Left cardiac atrium (tissue), 4 donors: ENCODE results near the gene ACTL8. TPM values are rescaled to one million over a fixed set of nuclear protein-coding genes. Genes with fewer than 3 reads are reported as not detected.

Experiments
- ATAC-seq, 2 donors: fragments of 200-7000 bp; cut with Tn5 transposase; one replicate each; pipeline ENCODE4 v1.9.1; 2020; ENCODE audit warnings: mild to moderate bottlenecking in 2 of 2, moderate library complexity in 2 of 2
- DNase-seq: peaks from one replicate; pipeline ENCODE4 v3.0.0-alpha.2; 2020
- intact Hi-C, 2 donors: fragments of 100-400 bp; cut with DNase I; formaldehyde crosslinking; loops; one replicate each; pipeline versions ENCODE4 v1.14.1 to v1.15.1; 2022 to 2023
- long read RNA-seq: library from polyadenylated mRNA; unstranded; transcript quantifications from one replicate; pipeline ENCODE4 v2.0.0, GENCODE V29; 2021
- total RNA-seq, 2 donors: library from RNA; stranded (reverse); fragmentation: NEBNext Ultra II Directional; extraction: Animal tissue kit (Norgen Biotek cat#: 25700); gene quantifications; one replicate each; pipeline ENCODE4 v1.2.1, GENCODE V29; 2021
- donor health status: DM: no; HTN: yes; CAD: no.
- donor health status: DM: no; HTN: yes; CAD: no; lungs with severe emphysema.
- donor health status: DM: yes; HTN: yes; CAD: no.
- donor health status: Dilated cardiomyopathy.

ACTL8 gene
- not detected for total RNA-seq
- long read RNA-seq, result 0 reads

DNA sequence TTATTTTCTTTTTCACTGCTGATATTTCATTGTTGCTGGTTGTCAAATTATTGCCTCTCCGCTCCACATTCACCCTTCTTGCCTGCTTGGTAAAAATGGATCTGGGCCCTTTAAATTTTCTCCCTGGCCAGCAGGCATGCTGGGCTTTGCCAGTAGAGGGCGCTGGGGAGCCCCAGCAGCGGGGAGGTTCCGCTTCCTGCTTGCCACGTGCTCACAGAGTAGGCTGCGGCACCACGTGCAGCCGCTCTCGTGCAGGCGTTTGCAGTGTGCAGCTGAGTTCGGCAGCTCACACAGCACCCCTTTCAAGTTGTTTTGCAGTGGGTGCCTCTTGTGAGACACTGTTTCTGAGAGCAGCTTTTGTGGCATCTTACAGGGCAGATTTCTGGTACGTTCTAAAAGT, at the start of gene ACTL8:
Gene ACTL8 (plus strand): TSS at position 214 of the 400 bp plus-strand sequence. CDS start 67,676 bp downstream, outside the sequence.
- ATAC-seq (no peak), DNase-seq (no peak)
- intact Hi-C loops, result no loop called here

- intact Hi-C loops, result loop anchor here in 1 of 2 donors (10.0 kb wide), 1 partner anchor 58 kb away; no protein-coding TSS in a partner anchor
- no peak for ATAC-seq
- no peak for DNase-seq
Measured at GRCh38 chr1:17706445-17706844, 48.7 kb upstream of the ACTL8 start.

DNA sequence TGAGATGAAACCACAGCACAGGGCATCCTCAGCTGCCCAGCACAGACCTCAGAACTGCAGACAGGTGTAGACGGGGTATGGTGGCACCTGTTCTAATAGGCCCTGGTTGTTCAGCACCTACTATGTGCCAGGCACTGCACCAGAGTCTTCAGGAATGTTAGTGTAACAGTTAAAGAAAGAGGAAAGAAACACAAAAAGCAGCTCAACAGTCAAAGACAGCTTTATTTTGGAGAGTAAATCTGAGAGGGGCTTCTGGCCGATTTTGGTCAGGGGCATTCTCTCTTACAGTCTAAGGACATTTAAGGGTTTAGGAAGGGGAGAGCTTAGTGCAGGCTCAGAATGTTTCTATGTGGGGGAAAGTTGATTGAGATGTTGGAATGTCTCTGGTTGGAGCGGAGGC, 45.2 kb upstream of the ACTL8 start:
- DNase-seq (no peak), ATAC-seq (no peak)
- intact Hi-C loops, result loop anchor here in 1 of 2 donors (10.0 kb wide), 1 partner anchor 55 kb away; no protein-coding TSS in a partner anchor

DNA sequence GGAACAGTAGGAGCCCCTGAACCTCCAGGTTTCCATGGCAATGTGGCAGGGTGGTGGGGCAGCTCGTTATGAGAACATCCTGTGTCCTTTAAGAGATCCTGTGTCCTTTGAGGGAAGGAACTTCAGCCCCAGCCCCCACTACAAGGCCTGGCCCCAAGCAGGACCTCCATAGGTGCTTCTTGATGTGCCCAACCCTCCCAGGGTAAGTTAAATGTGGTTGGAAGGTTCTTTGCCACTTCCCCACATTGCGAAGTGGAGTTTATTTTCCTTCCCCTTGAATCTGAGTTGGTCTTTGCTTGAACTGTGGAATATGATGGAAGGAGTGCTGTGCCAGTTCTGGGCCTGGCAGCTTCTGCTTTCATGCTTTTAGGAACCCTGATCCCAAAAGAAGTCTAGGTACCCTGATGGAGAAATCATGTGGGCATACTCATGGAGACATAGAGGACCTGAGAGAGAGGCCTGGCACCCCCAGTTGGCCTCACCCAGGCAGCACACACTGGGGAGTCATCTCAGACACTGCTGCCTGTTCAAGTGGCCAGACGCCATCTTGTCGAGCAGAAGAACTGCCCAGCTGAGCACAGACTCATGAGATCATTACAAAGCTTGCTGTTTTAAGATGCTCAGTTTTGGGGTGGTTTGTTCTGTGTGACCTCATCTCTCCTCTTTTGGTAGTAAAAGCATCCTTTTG, 44.1 kb upstream of the ACTL8 start:
- no peak for DNase-seq
- intact Hi-C loops, result no loop called here
- no peak for ATAC-seq

GRCh38 chr1:17711577-17711910, 43.6 kb upstream of the ACTL8 start:
- DNase-seq, result no peak
- intact Hi-C loops, result no loop called here
- ATAC-seq, result no peak

- ATAC-seq, result peak; percentile 22 to 47
- intact Hi-C loops, result no loop called here
- no peak for DNase-seq
Measured at GRCh38 chr1:17711941-17712340, 43.2 kb upstream of the ACTL8 start.

DNA sequence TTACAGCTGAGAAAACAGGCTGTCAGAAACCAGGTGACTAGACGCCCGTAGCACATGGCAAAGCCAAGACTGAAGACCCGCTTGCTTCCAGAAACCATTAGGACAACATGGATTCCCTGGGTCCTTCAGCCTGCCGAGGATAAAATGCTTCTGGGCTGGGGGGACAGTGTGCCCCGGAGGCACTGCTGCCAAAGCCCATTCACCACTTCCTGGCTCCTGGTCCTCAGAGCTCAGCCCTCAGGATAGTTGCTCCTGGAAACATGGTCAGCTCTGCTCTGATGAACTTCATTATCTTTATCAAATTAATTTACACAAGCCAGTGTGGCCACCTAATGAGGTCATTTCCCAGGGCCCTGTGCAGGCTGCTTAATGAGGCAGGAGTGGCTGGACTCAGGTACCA, 41.1 kb upstream of the ACTL8 start:
- DNase-seq, result no peak
- intact Hi-C loops, result no loop called here
- no peak for ATAC-seq

GRCh38 chr1:17717594-17718535, 37.3 kb upstream of the ACTL8 start:
- ATAC-seq, result no peak

GRCh38 chr1:17719874-17720273, 35.3 kb upstream of the ACTL8 start:
- no peak for DNase-seq
- no peak for ATAC-seq
- intact Hi-C loops, result no loop called here

More at GRCh38 chr1:17717594-17718535, 37.3 kb upstream of the ACTL8 start:
- no peak for DNase-seq
- intact Hi-C loops, result no loop called here

DNA sequence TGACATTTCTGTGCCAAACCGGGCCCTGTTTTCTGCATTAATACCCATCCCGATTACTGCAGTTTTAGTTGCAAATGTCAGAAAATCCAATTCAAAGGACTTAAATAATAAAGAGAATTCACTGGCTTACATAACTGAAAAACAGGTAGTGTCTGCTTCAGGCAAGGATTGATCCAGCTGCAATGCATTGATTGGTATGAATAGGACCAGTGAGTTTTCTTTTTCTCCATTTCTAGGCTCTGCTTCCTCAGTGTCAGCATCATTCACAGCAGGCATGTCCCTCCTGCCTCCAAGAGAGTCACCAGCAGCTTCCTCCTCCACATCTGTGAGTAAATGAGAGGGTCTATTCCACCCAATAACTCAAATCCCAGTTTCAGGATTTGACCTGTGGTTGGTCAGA, 33.7 kb upstream of the ACTL8 start:
- ATAC-seq, result no peak
- no peak for DNase-seq

GRCh38 chr1:17723684-17724083, 31.4 kb upstream of the ACTL8 start:
- intact Hi-C loops, result no loop called here
- ATAC-seq (no peak), DNase-seq (no peak)

More for the DNA sequence above, 33.7 kb upstream of the ACTL8 start:
- intact Hi-C loops, result no loop called here

- intact Hi-C loops, result no loop called here
- no peak for DNase-seq
- ATAC-seq, result no peak
Measured at GRCh38 chr1:17724150-17724549, 31.0 kb upstream of the ACTL8 start.

GRCh38 chr1:17725084-17725719, 29.9 kb upstream of the ACTL8 start:
- no peak for ATAC-seq
- intact Hi-C loops, result no loop called here
- DNase-seq, result no peak

DNA sequence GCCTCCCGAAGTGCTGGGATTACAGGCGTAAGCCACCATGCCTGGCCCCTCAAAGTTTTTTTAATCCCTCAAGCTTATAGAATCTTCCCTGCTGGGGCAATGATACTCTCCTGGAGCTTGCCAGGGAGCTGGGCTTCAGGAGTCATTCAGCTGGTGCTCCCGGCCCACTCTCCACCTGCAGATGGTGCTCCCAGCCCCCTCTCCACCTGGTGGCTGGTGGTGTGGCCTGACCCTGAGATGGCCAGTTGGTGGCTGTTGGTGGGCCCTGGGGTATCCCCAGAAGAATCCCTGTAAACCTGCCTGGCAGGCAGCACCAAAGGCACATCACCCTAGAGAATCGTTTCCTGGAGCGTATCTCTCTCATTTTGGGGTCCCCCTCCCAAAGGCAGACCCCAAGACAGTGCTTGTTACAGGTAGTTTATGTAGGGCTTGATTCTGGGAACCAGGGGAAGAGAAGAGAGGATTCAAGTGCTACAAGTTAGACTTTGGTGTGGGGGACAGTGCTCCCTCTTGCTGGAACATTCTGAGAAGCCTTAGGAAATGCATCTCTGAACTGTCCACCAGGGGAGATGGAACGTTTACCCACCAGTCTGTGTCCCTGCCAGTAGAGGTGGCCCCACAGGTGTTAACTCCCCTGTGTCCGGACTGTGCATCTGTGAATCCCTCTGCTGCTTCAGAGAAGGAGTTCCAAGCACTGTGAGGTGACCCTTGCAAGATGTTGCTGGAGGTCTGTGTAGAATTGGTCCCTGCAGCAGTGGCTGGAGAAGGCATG, 29.1 kb upstream of the ACTL8 start:
- ATAC-seq, result no peak
- intact Hi-C loops, result no loop called here

DNA sequence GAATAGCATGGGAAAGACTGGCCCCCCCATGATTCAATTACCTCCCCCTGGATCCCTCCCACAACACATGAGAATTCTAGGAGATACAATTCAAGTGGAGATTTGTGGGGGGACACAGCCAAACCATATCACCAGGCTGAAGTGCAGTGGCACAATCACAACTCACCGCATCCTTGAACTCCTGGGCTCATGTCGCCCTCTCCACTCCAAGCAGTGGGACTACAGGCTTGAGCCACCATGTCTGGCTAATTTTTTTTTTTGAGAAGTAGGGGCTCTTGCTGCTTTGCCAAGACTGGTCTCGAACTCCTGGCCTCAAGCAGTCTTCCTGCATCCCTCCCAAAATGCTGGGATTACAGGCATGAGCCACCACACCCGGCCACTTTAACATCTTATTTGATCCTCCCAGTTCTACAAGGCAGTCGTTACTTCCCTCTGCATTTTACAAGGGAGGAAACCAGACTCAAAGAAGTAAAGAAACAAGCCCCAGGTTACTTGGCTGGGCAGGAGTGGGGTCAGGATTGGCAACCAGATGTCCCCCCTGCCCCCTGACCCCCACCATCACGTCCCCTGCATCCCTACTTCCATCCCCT, 26.9 kb upstream of the ACTL8 start:
- intact Hi-C loops, result no loop called here
- ATAC-seq (no peak), DNase-seq (no peak)

More for the DNA sequence above, 29.1 kb upstream of the ACTL8 start:
- no peak for DNase-seq

DNA sequence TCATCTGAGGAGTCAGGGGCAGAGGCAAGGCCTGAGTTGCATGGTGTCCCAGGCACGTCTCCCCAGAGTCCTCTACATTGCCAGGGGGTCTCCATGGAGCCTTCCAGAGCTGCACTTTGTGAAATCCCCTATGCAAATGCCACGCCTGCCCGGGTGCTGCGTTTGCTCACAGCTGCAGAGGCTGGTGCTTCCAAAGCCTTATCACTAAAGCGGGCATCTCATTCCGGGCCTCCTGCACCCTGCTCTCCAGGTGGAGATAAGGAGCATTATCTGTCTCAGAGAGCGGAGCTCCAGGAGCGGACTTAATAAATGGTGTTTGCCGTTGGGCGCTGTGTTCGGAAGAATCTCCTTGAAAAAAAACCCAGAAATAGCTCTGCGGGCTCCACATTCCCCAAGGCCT, 25.9 kb upstream of the ACTL8 start:
- intact Hi-C loops, result no loop called here
- ATAC-seq, result no peak
- no peak for DNase-seq

DNA sequence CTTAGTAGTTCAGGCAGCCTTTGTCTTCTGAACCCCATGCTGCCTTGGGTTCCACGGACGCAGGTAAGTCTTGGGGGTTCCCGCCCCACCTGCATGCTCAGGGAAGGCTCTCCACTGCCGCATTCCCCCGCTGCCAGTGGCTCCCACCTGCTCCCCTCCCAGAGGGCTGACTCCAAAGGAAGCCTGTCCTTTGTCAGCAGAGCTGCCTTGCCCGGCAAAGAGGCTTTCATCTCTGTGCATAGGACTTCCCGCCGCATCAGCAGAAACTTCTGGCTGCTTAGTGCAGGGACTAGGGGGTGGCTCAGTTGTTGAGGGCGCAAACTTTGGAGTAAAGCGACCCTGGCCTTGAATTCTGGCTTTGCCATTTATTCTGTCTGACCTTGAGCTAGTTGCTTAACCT, 25.2 kb upstream of the ACTL8 start:
- DNase-seq (no peak), ATAC-seq (no peak)
- intact Hi-C loops, result no loop called here

GRCh38 chr1:17731460-17731859, 23.7 kb upstream of the ACTL8 start:
- DNase-seq (no peak), ATAC-seq (no peak)

DNA sequence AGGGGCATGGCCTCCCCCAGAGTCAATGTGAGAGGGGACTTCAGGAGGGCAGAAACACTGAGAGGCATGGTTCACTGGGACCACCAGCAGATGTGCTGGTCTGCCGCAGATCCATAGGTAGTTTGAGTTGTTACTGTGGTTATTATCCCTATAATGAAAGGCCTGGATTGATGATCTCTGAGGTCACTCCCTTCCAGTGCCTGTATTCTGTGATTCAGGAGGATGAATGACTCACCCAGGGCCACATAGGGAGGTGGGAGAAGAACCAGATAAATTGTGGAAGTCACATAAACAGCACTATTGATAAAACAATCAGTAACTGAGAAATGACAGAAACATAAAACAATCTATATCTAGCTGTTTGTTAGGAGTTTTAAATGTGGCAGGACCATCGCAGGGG, 22.7 kb upstream of the ACTL8 start:
- intact Hi-C loops, result no loop called here
- ATAC-seq, result no peak
- DNase-seq, result no peak

More at GRCh38 chr1:17731460-17731859, 23.7 kb upstream of the ACTL8 start:
- intact Hi-C loops, result no loop called here
